ENCODE results near the gene MED29.

- TF ChIP-seq POLR2A (IDR thresholded peaks at IDR 0.05; ENCODE audit: low read length) (no peak), GATA1 (IDR thresholded peaks at IDR 0.05; ENCODE audit: low read depth, low read length) (no peak)
These were observed 27.8 kb downstream of the MED29 start for GRCh38 chr19:39419003-39419402.

Measured in erythroblast (primary cell).